Measurements from ENCODE around the gene AIG1.
"Not testable (repeated sequence)": the region's sequence is repeated elsewhere in the genome, so short reads cannot be mapped to it uniquely, and the experiment has no call there.

Gene AIG1

GRCh38 chr6:143060806-143061596 lies at the start of gene AIG1:
Gene AIG1, plus strand, starts transcription at chr6:143060889. Its CDS starts 37 bp downstream, at chr6:143060926.
- DNase-seq, result no peak

- no peak for DNase-seq
Measured at GRCh38 chr6:143014764-143015163, 45.9 kb upstream of the AIG1 start.

GRCh38 chr6:143015300-143015706 lies 45.4 kb upstream of the AIG1 start:
- DNase-seq, result no peak

GRCh38 chr6:143018955-143019354 lies 41.7 kb upstream of the AIG1 start:
- no peak for DNase-seq

- not testable (repeated sequence) for DNase-seq
Measured at GRCh38 chr6:143020862-143021261, 39.8 kb upstream of the AIG1 start.

GRCh38 chr6:143021543-143021942 lies 39.1 kb upstream of the AIG1 start:
- DNase-seq, result no peak

GRCh38 chr6:143022587-143022986 lies 38.1 kb upstream of the AIG1 start:
- DNase-seq, result no peak

- DNase-seq, result no peak
Measured at GRCh38 chr6:143023695-143024094, 37.0 kb upstream of the AIG1 start.

- no peak for DNase-seq
Measured at GRCh38 chr6:143024977-143025376, 35.7 kb upstream of the AIG1 start.

- DNase-seq, result no peak
Measured at GRCh38 chr6:143026696-143027449, 33.8 kb upstream of the AIG1 start.

GRCh38 chr6:143034689-143035334 lies 25.9 kb upstream of the AIG1 start:
- DNase-seq, result no peak

GRCh38 chr6:143037470-143037869 lies 23.2 kb upstream of the AIG1 start:
- no peak for DNase-seq

GRCh38 chr6:143038833-143039232 lies 21.9 kb upstream of the AIG1 start:
- DNase-seq, result no peak

- no peak for DNase-seq
Measured at GRCh38 chr6:143039548-143039947, 21.1 kb upstream of the AIG1 start.

- no peak for DNase-seq
Measured at GRCh38 chr6:143040018-143040417, 20.7 kb upstream of the AIG1 start.

GRCh38 chr6:143044345-143044744 lies 16.3 kb upstream of the AIG1 start:
- not testable (repeated sequence) for DNase-seq

GRCh38 chr6:143049611-143050010 lies 11.1 kb upstream of the AIG1 start:
- no peak for DNase-seq

- DNase-seq, result no peak
Measured at GRCh38 chr6:143050509-143050908, 10.2 kb upstream of the AIG1 start.

- DNase-seq, result no peak
Measured at GRCh38 chr6:143052282-143052681, 8.4 kb upstream of the AIG1 start.

GRCh38 chr6:143053856-143054255 lies 6.8 kb upstream of the AIG1 start:
- DNase-seq, result no peak

GRCh38 chr6:143054329-143054728 lies 6.4 kb upstream of the AIG1 start:
- DNase-seq, result no peak

- DNase-seq, result no peak
Measured at GRCh38 chr6:143055213-143055612, 5.5 kb upstream of the AIG1 start.

GRCh38 chr6:143055891-143056290 lies 4.8 kb upstream of the AIG1 start:
- DNase-seq, result no peak

- no peak for DNase-seq
Measured at GRCh38 chr6:143058987-143059386, 1.7 kb upstream of the AIG1 start.

All from GOT3 (cell line).